Dermis microvascular lymphatic vessel endothelial cell (primary cell): ENCODE data around the gene AKR1B15. TPM values are rescaled to one million over a fixed set of nuclear protein-coding genes. Genes with fewer than 3 reads are reported as not detected.

Experiments
- DNase-seq, 2 donors: peaks; one replicate each; pipeline versions ENCODE4 v3.0.0 to v3.0.0-alpha.2; 2010; ENCODE audit warnings: low read depth in 2 of 2
- total RNA-seq: library from RNA; depleted of rRNA; stranded (reverse); fragments of >200 nt; gene quantifications from 2 replicates; pipeline ENCODE4 v1.2.1, GENCODE V29; 2014

AKR1B15 gene
- total RNA-seq, 1 donor from 2014 or later = not detected

GRCh38 chr7:134613623-134614347 lies 64.9 kb downstream of the AKR1B15 start:
- DNase-seq = peak in 1 of 2 donors; percentile 97

DNA sequence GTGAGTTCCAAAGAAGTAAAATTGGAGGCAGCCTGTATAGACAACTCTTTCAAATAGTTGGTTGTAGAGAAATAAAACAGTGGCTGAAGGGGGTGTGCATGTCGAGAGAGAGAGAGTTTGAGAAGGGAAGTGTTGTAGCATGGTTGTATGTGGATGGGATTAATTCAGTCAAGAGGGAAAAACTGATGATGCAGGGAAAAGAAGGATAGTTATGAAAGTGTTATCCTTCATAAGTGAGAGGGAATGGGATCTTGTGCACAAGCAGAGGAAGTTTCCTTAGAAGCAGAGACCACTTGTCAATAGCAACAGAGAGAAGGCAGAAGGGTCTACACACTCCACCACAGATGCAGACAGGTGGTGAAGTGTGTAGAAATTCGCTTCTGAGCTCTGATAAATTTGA lies 67.7 kb downstream of the AKR1B15 start:
- no peak for DNase-seq

DNA sequence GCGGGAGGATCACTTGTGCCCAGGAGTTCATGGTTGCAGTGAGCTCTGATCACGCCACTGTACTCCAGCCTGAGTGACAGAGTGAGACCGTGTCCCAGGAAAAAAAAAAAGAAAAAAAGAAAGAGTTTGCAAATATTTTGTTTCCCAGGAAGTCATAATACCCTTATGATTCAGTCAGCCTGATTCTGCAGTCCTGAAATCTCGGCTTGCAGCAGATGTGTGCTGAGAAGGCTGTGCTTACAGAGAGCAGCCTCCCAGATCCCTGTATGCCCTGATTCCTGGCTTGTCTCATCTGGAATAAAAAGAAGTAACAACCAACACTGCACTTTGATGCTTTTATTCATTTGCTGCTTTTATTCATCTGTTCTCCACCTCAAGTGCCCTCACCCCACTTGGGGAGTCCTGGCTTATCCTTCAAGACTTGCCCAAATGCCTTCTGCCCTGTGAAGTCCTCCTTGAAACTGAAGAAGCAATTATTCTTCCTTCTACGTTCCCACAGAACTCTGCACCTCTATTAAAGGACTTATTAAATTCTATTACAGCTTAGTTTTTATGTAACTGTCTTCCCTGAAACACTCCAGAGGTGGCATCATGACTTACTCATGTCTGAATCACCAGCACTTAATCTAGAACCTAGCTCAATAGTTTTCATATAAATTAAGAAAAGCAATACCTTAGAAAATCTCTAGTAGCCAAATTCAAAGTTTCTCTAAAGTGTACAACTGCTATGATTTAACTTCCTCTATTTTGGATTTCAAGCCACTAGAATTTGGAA lies 70.0 kb downstream of the AKR1B15 start:
- DNase-seq = peak in 1 of 2 donors; percentile 35

- DNase-seq = peak; percentile 76 to 95
Measured at GRCh38 chr7:134619627-134620331, 70.9 kb downstream of the AKR1B15 start.

DNA sequence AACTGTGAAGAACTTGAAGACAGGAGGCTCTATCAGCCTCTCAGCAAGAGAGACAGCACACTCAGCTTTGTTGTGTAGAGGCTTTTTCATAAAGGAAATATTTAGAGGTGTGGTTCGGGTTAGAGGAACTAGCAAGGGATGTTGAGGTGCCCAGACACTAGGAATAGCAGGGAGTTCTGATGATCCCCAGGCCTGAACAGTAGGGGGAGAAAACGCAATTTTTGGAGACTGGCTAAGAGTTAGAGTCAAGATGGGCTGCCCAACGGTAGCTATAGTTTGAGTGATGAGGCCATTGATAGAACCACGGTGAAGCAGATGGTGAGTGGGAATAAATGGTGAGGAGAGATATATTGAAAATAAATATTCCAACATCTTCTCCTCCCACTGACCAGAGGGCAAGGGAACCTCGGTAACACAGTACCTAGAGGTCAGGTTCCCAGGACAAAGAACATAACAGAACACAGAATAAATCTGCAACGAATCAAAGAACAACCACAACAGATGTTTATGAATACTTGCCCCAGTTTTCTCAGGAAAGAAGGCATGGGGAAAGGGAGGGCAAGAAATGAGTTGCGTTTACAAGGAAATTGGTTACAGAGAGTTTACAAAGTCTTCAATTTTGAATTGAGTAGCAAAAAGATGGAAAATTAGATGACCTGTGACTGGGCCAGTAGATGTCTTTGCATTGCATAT lies 73.5 kb downstream of the AKR1B15 start:
- no peak for DNase-seq

- DNase-seq = no peak
Measured at GRCh38 chr7:134623193-134623592, 74.3 kb downstream of the AKR1B15 start.

DNA sequence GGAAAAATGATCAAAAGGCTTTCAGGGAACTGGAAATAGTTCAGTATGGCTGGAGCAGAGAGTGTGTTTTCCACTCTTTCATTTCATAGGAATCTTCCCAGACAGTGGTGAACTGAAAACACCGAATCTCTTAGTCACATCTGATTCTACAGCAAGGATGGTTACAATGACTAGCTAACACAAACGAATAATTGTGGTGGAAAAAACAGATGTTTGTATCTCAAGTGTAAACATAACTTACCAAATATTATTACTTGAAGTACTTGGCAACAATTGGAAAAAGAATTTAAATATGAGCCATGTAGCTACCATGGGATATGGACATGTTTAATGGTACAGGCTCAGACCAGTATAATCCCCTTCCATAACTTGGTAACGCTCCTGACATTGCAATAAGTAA lies 76.6 kb downstream of the AKR1B15 start:
- DNase-seq = no peak

DNA sequence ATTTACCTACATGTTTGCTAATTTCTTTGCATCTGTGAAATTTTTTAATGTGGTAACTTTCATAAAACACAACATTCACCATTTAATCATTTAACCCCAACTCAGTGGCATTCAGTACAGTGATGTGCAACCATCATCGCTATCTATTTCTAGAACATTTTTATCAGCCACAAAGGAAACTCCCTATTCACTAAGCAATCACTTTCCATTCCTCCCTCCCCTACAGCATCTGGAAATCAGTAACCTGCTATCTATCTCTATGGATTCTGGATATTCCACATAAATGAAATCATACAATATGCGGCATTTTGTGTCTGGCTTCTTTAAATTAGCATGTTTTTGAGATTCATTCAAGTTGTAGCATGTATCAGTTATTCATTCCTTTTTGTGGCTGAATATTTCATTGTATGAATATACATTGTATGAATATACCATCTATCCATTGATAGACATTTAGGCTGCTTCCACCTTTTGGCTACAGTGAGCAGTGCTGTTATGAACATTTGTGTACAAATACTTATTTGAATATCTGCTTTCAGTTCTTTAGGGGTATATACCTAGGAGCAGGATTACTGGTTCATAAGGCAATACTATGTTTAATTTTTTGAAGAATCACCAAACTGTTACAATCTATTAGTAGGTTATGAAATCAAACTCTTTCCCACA lies 78.3 kb downstream of the AKR1B15 start:
- no peak for DNase-seq

- no peak for DNase-seq
Measured at GRCh38 chr7:134627775-134628153, 78.9 kb downstream of the AKR1B15 start.

GRCh38 chr7:134629445-134629844 lies 80.5 kb downstream of the AKR1B15 start:
- DNase-seq = peak in 1 of 2 donors; percentile 29

Other genes with a start within 250 kb of the AKR1B15 start
- gene SLC35B4, start 232.2 kb upstream of the AKR1B15 start, total RNA-seq = 10.8 and 16.1 TPM in 2 replicates
- 34.4 and 48.3 TPM in 2 replicates for gene AKR1B1, start 90.0 kb upstream of the AKR1B15 start, total RNA-seq
- 0.13 TPM in 1 of 2 replicates, not detected in the other for gene AKR1B10, start 21.5 kb upstream of the AKR1B15 start, total RNA-seq
- gene BPGM, start 97.7 kb downstream of the AKR1B15 start, total RNA-seq = 9.8 and 10.9 TPM in 2 replicates
- 229 and 313 TPM in 2 replicates for gene CALD1, start 230.5 kb downstream of the AKR1B15 start, total RNA-seq